IMR-90 (cell line): ENCODE results near the gene ADGRG3. TPM values are rescaled to one million over a fixed set of nuclear protein-coding genes. Genes with fewer than 3 reads are reported as not detected.

ENCODE experiments used
- ATAC-seq: fragments of 200-7000 bp; cut with Tn5 transposase; 2 replicates; pipeline ENCODE4 v1.9.1; 2020; ENCODE audit warnings: low read depth, mild to moderate bottlenecking, moderate library complexity
- BruUV-seq: library from RNA; stranded (reverse); fragments of 400-500 nt; replicated peaks from 2 replicates; lab custom pipeline; 2021; lab: Mats Ljungman, UMichigan
- CTCF ChIA-PET: fragments of 300-600 bp; formaldehyde crosslinking; extraction: SDS; loops from one replicate; lab custom pipeline; 2021; ENCODE audit warnings: antibody characterized with exemption; lab: Yijun Ruan, JAX
- POLR2A ChIA-PET: fragments of 300-600 bp; sonication (Branson Sonifier 250); formaldehyde crosslinking; loops from one replicate; lab custom pipeline; 2022; ENCODE audit warnings: antibody characterized with exemption; ENCODE audit not compliant: unreplicated experiment; lab: Charles Lee
- DNase-seq: peaks from one replicate; pipeline ENCODE4 v3.0.0; 2013
- H2AFZ ChIP-seq: replicated peaks from 2 replicates; pipeline ENCODE3; 2013; ENCODE audit warnings: low read length, mild to moderate bottlenecking; ENCODE audit not compliant: poor library complexity
- H2AK5ac ChIP-seq: 2 replicates; pipeline ENCODE4 v1.6.1; 2013; ENCODE audit warnings: low read depth, low read length, inconsistent platforms
- H2AK9ac ChIP-seq: replicated peaks from 2 replicates; pipeline ENCODE3; 2013; ENCODE audit warnings: mild to moderate bottlenecking, low read depth, low read length, moderate library complexity; ENCODE audit not compliant: poor library complexity
- H2BK120ac ChIP-seq: 2 replicates; pipeline ENCODE4 v1.6.1; 2013; ENCODE audit warnings: low read depth, low read length, inconsistent platforms
- H2BK15ac ChIP-seq: 3 replicates; pipeline ENCODE4 v1.6.1; 2013; ENCODE audit warnings: low read depth, low read length, inconsistent platforms
- H2BK20ac ChIP-seq: 2 replicates; pipeline ENCODE4 v1.6.1; 2013; ENCODE audit warnings: low read depth, mild to moderate bottlenecking, inconsistent platforms, low read length, moderate library complexity
- H2BK5ac ChIP-seq: 2 replicates; pipeline ENCODE4 v1.6.1; 2013; ENCODE audit warnings: mild to moderate bottlenecking, low read depth, low read length, inconsistent platforms; ENCODE audit not compliant: poor library complexity, severe bottlenecking
- H3K14ac ChIP-seq: replicated peaks from 2 replicates; pipeline ENCODE4 v1.6.1; 2013; ENCODE audit warnings: low read depth, low read length, inconsistent platforms
- H3K18ac ChIP-seq: 2 replicates; pipeline ENCODE4 v1.6.1; 2013; ENCODE audit warnings: low read depth, low read length, control low read depth
- H3K23ac ChIP-seq: 2 replicates; pipeline ENCODE4 v1.6.1; 2013; ENCODE audit warnings: low read depth, low read length, inconsistent platforms
- H3K27ac ChIP-seq: 2 replicates; pipeline ENCODE4 v1.5.1; 2013; ENCODE audit warnings: mild to moderate bottlenecking, control low read depth, low read length; ENCODE audit not compliant: insufficient read depth
- H3K27me3 ChIP-seq: 2 replicates; pipeline ENCODE4 v1.6.1; 2013; ENCODE audit warnings: low read length; ENCODE audit not compliant: control insufficient read depth, insufficient read depth
- H3K36me3 ChIP-seq: 2 replicates; pipeline ENCODE4 v1.6.1; 2013; ENCODE audit warnings: low read length, mixed read lengths; ENCODE audit not compliant: control insufficient read depth, insufficient read depth
- H3K4ac ChIP-seq: 2 replicates; pipeline ENCODE4 v1.6.1; 2013; ENCODE audit warnings: low read depth, low read length, inconsistent platforms
- H3K4me1 ChIP-seq: 2 replicates; pipeline ENCODE4 v1.6.1; 2013; ENCODE audit warnings: low read length, mixed read lengths; ENCODE audit not compliant: control insufficient read depth, insufficient read depth
- H3K4me2 ChIP-seq: 2 replicates; pipeline ENCODE4 v1.6.1; 2013; ENCODE audit warnings: low read depth, mild to moderate bottlenecking, control low read depth, low read length, moderate library complexity
- H3K4me3 ChIP-seq: 2 replicates; pipeline ENCODE4 v1.5.1; 2013; ENCODE audit warnings: low read depth, mild to moderate bottlenecking, control low read depth, low read length, moderate library complexity; ENCODE audit not compliant: insufficient read depth
- H3K56ac ChIP-seq: 2 replicates; pipeline ENCODE4 v1.6.1; 2013; ENCODE audit warnings: low read length, inconsistent platforms; ENCODE audit not compliant: insufficient read depth; ENCODE audit errors: extremely low read depth
- H3K79me1 ChIP-seq, 2 experiments: 2 replicates each; pipeline ENCODE4 v1.6.1; 2013; ENCODE audit warnings: low read length in 2 of 2, inconsistent platforms in 1 of 2, low read depth in 1 of 2
- H3K9ac ChIP-seq: 2 replicates; pipeline ENCODE4 v1.6.1; 2013; ENCODE audit warnings: low read depth, low read length, control low read depth
- H3K9me1 ChIP-seq: 2 replicates; pipeline ENCODE4 v1.6.1; 2013; ENCODE audit warnings: low read length, inconsistent platforms; ENCODE audit not compliant: insufficient read depth
- H3K9me3 ChIP-seq: 2 replicates; pipeline ENCODE4 v1.6.1; 2013; ENCODE audit warnings: low read length; ENCODE audit not compliant: control insufficient read depth, insufficient read depth
- H4K20me1 ChIP-seq: 2 replicates; pipeline ENCODE4 v1.6.1; 2013; ENCODE audit warnings: low read length, inconsistent platforms; ENCODE audit not compliant: insufficient read depth
- H4K5ac ChIP-seq: 2 replicates; pipeline ENCODE4 v1.6.1; 2013; ENCODE audit warnings: mild to moderate bottlenecking, low read depth, low read length, control low read depth
- H4K8ac ChIP-seq, 2 experiments: 2 replicates each; pipeline ENCODE4 v1.6.1; 2013; ENCODE audit warnings: low read depth in 2 of 2, low read length in 2 of 2, control low read depth in 1 of 2, inconsistent platforms in 1 of 2
- H4K91ac ChIP-seq: 2 replicates; pipeline ENCODE4 v1.6.1; 2013; ENCODE audit warnings: low read depth, low read length, inconsistent platforms; ENCODE audit not compliant: insufficient read depth
- CEBPB ChIP-seq: IDR thresholded peaks from 2 replicates; pipeline ENCODE4 v1.6.1; 2012; ENCODE audit warnings: low read depth, low read length, improper control_type of control experiment
- ELK1 ChIP-seq: fragments of 150-350 bp; IDR thresholded peaks from 2 replicates; pipeline ENCODE4 v1.6.1; 2016; ENCODE audit warnings: low read depth, mild to moderate bottlenecking, low read length, moderate library complexity, borderline replicate concordance
- FOS ChIP-seq: fragments of 150-350 bp; IDR thresholded peaks from 2 replicates; pipeline ENCODE4 v1.6.1; 2016; ENCODE audit warnings: low read depth, low read length
- POLR2A ChIP-seq: IDR thresholded peaks from 2 replicates; pipeline ENCODE4 v1.6.1; 2012; ENCODE audit warnings: mild to moderate bottlenecking, low read depth, low read length
- WGBS, 2 experiments: methylation state at CpG; one replicate each; pipeline versions ENCODE4 v1.1.5 to v1.1.7; 2013; ENCODE audit warnings: missing lambda C conversion rate in 2 of 2; ENCODE audit not compliant: insufficient read length in 1 of 2; ENCODE audit errors: extremely low coverage in 2 of 2; 5-methylcytosine and 5-hydroxymethylcytosine counted together
- dilution Hi-C: fragments of 300-500 bp; cut with HindIII; formaldehyde crosslinking; loops from one replicate; pipeline ENCODE4 v1.14.3; 2018; ENCODE audit warnings: low sequenced_read_pairs; ENCODE audit not compliant: unreplicated experiment
- in situ Hi-C: fragments of 300-500 bp; cut with MboI; formaldehyde crosslinking; loops from 3 replicates; pipeline ENCODE4 v1.14.3; 2019; ENCODE audit warnings: low sequenced_read_pairs, inconsistent platforms, mixed read lengths
- intact Hi-C: fragments of 100-400 bp; cut with micrococcal nuclease; formaldehyde crosslinking; loops from 2 replicates; pipeline ENCODE4 v1.10.0; 2022
- polyA plus RNA-seq, 3 experiments: library from polyadenylated mRNA; depleted of rRNA; stranded (reverse); fragments of >200 nt; gene quantifications; 2 replicates each; pipeline ENCODE4 v1.2.3, GENCODE V29; 2012; ENCODE audit warnings: low replicate concordance in 1 of 3
- total RNA-seq: library from RNA; depleted of rRNA; stranded (reverse); fragments of >200 nt; gene quantifications from 2 replicates; pipeline ENCODE4 v1.2.3, GENCODE V29; 2012

The ADGRG3 gene
- total and polyA plus RNA-seq, 2 of the 4 experiments (the other 2 are of a cell fraction): not detected

GRCh38 chr16:57683636-57684545, 15.8 kb downstream of the ADGRG3 start:
- ChIA-PET CTCF (no interaction called here), POLR2A (no interaction called here)
- Histone ChIP-seq H3K4ac (no peak overlapping the region), H2AK5ac (no peak overlapping the region), H3K27ac (no peak overlapping the region), H3K27me3 (peaks cover 58% of the 10 kb centered on the region), H3K9me3 (no peaks in the 10 kb centered on the region), H3K23ac (no peak overlapping the region), H3K9ac (no peak overlapping the region), H3K56ac (no peak overlapping the region), H3K9me1 (no peaks in the 10 kb centered on the region), H4K8ac (no peak overlapping the region), H4K5ac (no peak overlapping the region), H3K4me3 (no peak overlapping the region), H3K14ac (no peak overlapping the region), H2AFZ (no peak overlapping the region), H2BK20ac (no peak overlapping the region), H4K20me1 (no peaks in the 10 kb centered on the region), H3K18ac (no peak overlapping the region), H3K4me1 (no peaks in the 10 kb centered on the region), H3K79me1 (no peaks in the 10 kb centered on the region), H3K36me3 (no peaks in the 10 kb centered on the region), H2AK9ac (no peak overlapping the region), H2BK15ac (no peak overlapping the region), H2BK120ac (no peak overlapping the region), H2BK5ac (no peak overlapping the region), H3K4me2 (no peak overlapping the region), H4K91ac (no peak overlapping the region)
- dilution Hi-C loops (no loop called here), in situ Hi-C loops (no loop called here), intact Hi-C loops (no loop called here)
- no TSS peak for BruUV-seq
- DNase-seq (no peak), ATAC-seq (no peak)
- TF ChIP-seq CEBPB: no peak
- no peak for TF ChIP-seq ELK1
- TF ChIP-seq FOS: no peak
- no peak for TF ChIP-seq POLR2A
- 60% methylated on average over 1 of the region's 18 CpGs; no CpG with 5 or more reads in 1 of the 2 experiments for WGBS, 2 experiments
